Measurements from ENCODE around the gene PGAM4.

DNA sequence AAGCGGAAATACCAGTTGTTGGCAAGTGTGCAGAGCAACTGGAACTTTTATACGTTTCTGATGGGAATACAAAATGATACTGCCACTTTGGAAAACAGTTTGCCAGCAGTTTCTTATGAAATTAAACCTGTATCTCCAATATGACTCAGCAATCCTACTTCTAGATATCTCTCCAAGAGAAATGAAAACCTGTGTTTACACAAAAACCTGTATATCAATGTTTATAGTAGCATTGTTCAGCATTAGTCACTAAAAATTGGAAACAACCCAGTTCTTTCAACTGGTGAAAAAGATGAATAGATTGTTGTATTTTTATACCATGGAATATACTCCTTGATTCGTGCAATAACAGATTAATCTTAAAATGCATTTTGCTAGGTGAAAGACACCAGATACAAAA lies 32.1 kb downstream of the PGAM4 start:
- TF ChIP-seq REST (IDR thresholded peaks at IDR 0.05; ENCODE audit: insufficient read depth in 1 of 2, low read depth in 2 of 2, low read length in 1 of 2): no peak
- TF ChIP-seq POLR2AphosphoS5 (IDR thresholded peaks at IDR 0.05; ENCODE audit: low read depth, low read length): no peak
- no peak for TF ChIP-seq CTCF (IDR thresholded peaks at IDR 0.05)

All from Panc1 (cell line).